ENCODE data around the gene HYAL4. TPM values are rescaled to one million over a fixed set of nuclear protein-coding genes. Genes with fewer than 3 reads are reported as not detected.

Gene HYAL4
- total RNA-seq, 6 experiments from 2014 or later = not detected

Other genes with a start within 250 kb of the HYAL4 start
- gene ASB15, start 243.3 kb upstream of the HYAL4 start, total RNA-seq = not detected
- under 1 TPM in 1 of 6 experiments, not detected in 5; 0.37 TPM for gene LMOD2, start 189.3 kb upstream of the HYAL4 start, total RNA-seq
- 10 to 100 TPM; 20.6 to 26.7 (median 24.8) TPM for gene WASL, start 96.2 kb upstream of the HYAL4 start, total RNA-seq
- gene SPAM1, start 80.1 kb downstream of the HYAL4 start, total RNA-seq = not detected
- not detected for gene TMEM229A, start 187.9 kb downstream of the HYAL4 start, total RNA-seq